IPS DF 6.9 (cell line): Measurements from ENCODE around the gene SSBP2.

ENCODE experiments used
- DNase-seq: peaks from one replicate; pipeline ENCODE4 v3.0.0-alpha.2; 2013; ENCODE audit warnings: low read depth, low spot score
- H3K27ac ChIP-seq: one replicate; pipeline ENCODE4 v1.5.1; 2013; ENCODE audit warnings: low read length, control low read depth
- H3K27me3 ChIP-seq: 2 replicates; pipeline ENCODE4 v1.6.1; 2013; ENCODE audit warnings: mild to moderate bottlenecking, low read length; ENCODE audit not compliant: control insufficient read depth, insufficient read depth
- H3K36me3 ChIP-seq: 2 replicates; pipeline ENCODE4 v1.6.1; 2013; ENCODE audit warnings: low read length; ENCODE audit not compliant: control insufficient read depth, insufficient read depth
- H3K4me1 ChIP-seq: 2 replicates; pipeline ENCODE4 v1.6.1; 2013; ENCODE audit warnings: low read length; ENCODE audit not compliant: control insufficient read depth, insufficient read depth
- H3K4me3 ChIP-seq: 2 replicates; pipeline ENCODE4 v1.5.1; 2013; ENCODE audit warnings: mild to moderate bottlenecking, low read length
- H3K9me3 ChIP-seq: 2 replicates; pipeline ENCODE4 v1.6.1; 2013; ENCODE audit warnings: low read length, inconsistent platforms; ENCODE audit not compliant: control insufficient read depth, insufficient read depth
- WGBS: extraction: QIAGEN DNeasy Blood & Tissue Kit; methylation state at CpG from one replicate; pipeline ENCODE4 v1.1.7; 2013; ENCODE audit warnings: mixed read lengths, missing lambda C conversion rate; ENCODE audit not compliant: insufficient read length, insufficient coverage; 5-methylcytosine and 5-hydroxymethylcytosine counted together

Gene SSBP2

DNA sequence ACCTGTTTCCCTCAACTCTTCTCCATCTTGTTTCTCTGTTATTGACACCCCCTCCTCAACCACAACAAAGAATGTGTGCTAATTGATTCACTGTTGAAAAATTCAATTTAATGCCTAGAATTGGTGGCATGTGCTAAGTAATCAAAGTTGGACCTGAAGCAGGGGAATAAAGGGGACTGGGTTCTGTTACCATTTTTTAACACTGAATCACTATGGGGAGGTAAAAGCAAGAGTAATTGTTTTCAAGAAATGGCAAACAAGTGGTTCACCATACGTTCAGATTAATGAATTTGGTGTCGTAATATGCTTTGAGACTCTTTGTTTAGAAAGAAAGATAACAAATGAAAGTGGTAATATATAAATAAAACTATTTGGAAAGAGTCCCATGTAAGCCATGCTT lies 17.0 kb upstream of the SSBP2 start:
- H3K36me3 ChIP-seq, result no peaks in the 10 kb centered on the region
- H3K4me1 ChIP-seq, result no peaks in the 10 kb centered on the region
- no peaks in the 10 kb centered on the region for H3K9me3 ChIP-seq
- no peak for DNase-seq
- WGBS, result no CpG with 5 or more reads among the region's 2 CpGs
- H3K27me3 ChIP-seq, result no peaks in the 10 kb centered on the region
- H3K4me3 ChIP-seq, result no peak overlapping the region
- H3K27ac ChIP-seq, result no peak overlapping the region

DNA sequence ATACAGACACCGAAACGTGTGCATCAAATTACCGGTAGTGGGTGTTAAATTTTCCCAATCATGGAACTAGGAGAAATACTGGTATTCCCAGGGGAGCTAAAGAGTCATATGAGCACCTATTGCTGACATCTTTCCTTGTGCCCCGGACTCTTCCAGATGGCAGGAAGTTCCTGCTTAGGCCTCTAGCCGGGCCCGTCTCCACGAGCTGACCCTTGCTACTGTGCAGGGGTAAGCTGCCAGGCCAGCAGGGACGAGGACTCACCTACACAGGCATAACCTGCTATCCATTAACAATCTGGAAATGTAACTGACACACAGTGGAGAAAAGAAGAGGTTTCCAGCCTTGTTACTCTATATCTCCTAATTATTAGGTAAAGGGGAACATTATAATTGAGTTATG lies 16.2 kb upstream of the SSBP2 start:
- no peak overlapping the region for H3K4me3 ChIP-seq
- H3K27ac ChIP-seq, result no peak overlapping the region
- H3K27me3 ChIP-seq, result no peaks in the 10 kb centered on the region
- H3K4me1 ChIP-seq, result no peaks in the 10 kb centered on the region
- H3K9me3 ChIP-seq, result no peaks in the 10 kb centered on the region
- no CpG with 5 or more reads among the region's 8 CpGs for WGBS
- DNase-seq, result no peak
- H3K36me3 ChIP-seq, result no peaks in the 10 kb centered on the region

DNA sequence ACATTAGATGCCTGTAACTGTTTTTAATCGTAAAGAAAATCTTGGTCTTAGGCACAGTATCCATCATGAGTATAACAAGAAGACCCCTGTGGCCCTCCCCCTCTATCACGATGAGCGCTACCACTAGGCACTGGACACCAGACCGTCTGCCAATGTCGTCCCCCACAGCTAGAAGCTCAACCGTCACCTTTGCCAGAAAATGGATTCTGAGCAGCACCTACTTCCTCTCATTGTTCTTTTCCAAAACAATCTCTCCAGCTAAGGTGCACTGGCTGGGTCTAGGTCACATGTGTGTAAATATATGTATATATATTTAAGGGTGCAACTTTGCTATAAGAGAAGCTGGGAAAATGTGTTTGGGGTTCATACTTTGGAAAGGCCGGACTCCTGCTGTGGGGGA lies 15.7 kb upstream of the SSBP2 start:
- H3K4me3 ChIP-seq, result no peak overlapping the region
- no peaks in the 10 kb centered on the region for H3K27me3 ChIP-seq
- no peaks in the 10 kb centered on the region for H3K36me3 ChIP-seq
- WGBS, result no CpG with 5 or more reads among the region's 7 CpGs
- H3K9me3 ChIP-seq, result no peaks in the 10 kb centered on the region
- no peak overlapping the region for H3K27ac ChIP-seq
- no peaks in the 10 kb centered on the region for H3K4me1 ChIP-seq
- DNase-seq, result no peak

DNA sequence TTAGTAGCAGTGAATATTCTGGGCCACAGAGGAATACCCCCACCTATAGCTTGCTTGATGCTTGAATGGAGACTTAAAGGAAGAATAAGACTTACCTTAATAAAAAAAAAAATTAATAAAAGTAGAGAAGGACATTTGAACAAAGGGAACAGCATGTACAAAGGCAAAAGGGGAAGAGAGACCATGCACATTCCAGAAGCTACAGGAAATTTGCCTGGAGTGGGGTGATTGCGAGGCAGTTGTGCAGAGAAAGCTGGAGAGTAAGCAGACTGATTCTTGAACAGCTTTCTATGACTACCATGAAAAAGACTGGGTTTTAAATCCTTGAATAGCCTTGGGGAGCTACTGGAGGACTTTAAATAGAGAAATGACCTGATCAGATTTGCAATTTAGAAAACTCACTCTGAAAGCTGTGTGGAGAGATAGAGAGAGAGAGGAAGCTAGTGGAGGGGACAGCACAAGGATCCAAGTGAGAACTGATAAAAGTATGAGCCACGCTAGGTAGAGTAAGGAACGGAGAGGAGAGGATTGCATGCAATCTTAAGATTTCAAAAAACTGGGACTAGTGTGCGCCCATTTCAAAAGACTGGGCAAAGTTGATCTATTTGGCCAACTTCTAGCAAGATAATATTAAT lies 12.5 kb upstream of the SSBP2 start:
- no peak for DNase-seq
- H3K36me3 ChIP-seq, result no peaks in the 10 kb centered on the region
- no peak overlapping the region for H3K4me3 ChIP-seq
- no CpG with 5 or more reads among the region's 4 CpGs for WGBS
- H3K9me3 ChIP-seq, result no peaks in the 10 kb centered on the region
- no peak overlapping the region for H3K27ac ChIP-seq
- H3K27me3 ChIP-seq, result no peaks in the 10 kb centered on the region
- H3K4me1 ChIP-seq, result peaks cover 1% of the 10 kb centered on the region; the same call in 1 of the 2 replicates

DNA sequence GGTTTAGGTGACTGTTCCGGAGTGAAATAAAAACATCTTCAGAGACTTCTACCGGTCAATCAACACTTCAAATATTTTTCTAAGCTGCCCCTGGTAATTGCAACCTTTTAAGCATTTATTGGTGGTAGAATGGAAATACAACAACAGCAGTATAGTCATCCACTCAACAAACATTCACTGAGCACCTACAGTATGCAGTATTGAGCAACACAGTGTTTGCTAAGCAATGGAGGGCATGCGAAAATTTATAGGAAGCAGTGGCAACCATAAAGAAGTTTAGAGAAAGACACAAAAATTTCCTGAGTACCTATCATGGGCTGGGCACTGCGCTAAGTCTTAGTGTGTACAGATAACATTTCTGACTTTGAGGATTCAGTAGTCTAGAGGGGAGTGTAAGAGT lies 12.0 kb upstream of the SSBP2 start:
- DNase-seq, result no peak

DNA sequence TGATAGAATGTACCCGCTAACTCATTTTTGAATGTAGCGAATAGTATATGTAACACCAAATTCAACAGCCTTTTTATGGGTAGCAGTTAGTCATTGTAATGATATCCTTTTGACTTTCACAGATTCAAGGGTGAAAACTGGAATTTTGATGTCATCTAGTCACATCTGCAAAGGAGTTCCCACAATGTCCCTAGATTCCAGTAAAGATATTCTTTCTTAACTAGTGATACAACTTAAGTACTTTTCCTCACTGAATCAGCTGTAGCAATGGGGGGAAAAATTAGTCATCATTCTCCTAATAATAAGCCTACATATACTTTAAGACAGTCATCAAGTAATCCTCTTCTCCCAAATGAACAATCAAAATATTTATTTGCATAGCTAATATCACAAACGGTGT lies 11.5 kb upstream of the SSBP2 start:
- no CpG with 5 or more reads among the region's 3 CpGs for WGBS
- Histone ChIP-seq H3K4me3 (no peak overlapping the region), H3K27ac (no peak overlapping the region), H3K27me3 (no peaks in the 10 kb centered on the region), H3K4me1 (peaks cover 1% of the 10 kb centered on the region; the same call in 1 of the 2 replicates), H3K36me3 (no peaks in the 10 kb centered on the region), H3K9me3 (no peaks in the 10 kb centered on the region)
- DNase-seq, result no peak

More for the DNA sequence above, 12.0 kb upstream of the SSBP2 start:
- no peaks in the 10 kb centered on the region for H3K27me3 ChIP-seq
- no peaks in the 10 kb centered on the region for H3K9me3 ChIP-seq
- no peak overlapping the region for H3K27ac ChIP-seq
- peaks cover 1% of the 10 kb centered on the region; the same call in 1 of the 2 replicates for H3K4me1 ChIP-seq
- no CpG with 5 or more reads among the region's 4 CpGs for WGBS
- no peaks in the 10 kb centered on the region for H3K36me3 ChIP-seq
- H3K4me3 ChIP-seq, result no peak overlapping the region

DNA sequence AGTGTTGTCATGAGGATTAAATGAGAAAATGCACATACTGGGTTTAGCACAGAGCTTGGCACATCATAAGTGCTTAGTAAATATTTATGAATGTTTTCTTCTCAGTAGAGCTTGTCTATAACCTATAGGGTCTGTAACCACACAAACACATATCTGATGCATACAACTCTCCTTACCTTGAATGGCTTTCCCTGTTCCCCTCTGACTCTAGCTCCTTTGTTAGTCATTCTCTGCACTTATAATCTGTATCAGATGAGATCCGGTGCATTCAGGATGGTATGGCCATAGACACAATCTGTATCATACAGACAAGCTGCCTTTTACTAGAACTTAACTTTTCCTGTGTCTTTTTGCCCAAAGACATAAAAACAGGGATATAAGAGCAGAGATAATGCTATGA lies 11.1 kb upstream of the SSBP2 start:
- no peak overlapping the region for H3K27ac ChIP-seq

DNA sequence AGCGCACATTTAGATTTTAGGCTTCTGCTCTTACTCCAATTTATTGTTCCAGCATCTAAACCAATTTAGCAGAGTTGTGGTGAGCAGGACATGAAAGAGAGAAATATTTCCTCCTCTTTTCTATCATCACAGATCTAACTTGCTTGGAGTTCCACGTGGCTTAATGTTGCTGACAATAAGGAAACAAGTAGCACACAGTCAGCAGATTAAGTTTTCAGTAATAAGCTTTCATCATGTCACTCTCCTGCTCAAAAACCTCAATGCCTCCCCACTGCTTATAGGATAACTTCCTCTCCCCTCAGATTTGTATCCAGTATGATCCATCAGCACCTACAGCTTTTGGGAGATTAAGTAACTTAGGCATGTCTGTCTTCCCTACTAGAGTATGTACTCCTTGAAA lies 10.4 kb upstream of the SSBP2 start:
- no peaks in the 10 kb centered on the region for H3K36me3 ChIP-seq
- H3K27ac ChIP-seq, result no peak overlapping the region
- H3K4me1 ChIP-seq, result peaks cover 1% of the 10 kb centered on the region; the same call in 1 of the 2 replicates
- no peak for DNase-seq
- H3K4me3 ChIP-seq, result no peak overlapping the region
- no peaks in the 10 kb centered on the region for H3K9me3 ChIP-seq
- no peaks in the 10 kb centered on the region for H3K27me3 ChIP-seq
- WGBS, result no CpG with 5 or more reads among the region's 2 CpGs

More for the DNA sequence above, 11.1 kb upstream of the SSBP2 start:
- Histone ChIP-seq H3K27me3 (no peaks in the 10 kb centered on the region), H3K4me3 (no peak overlapping the region), H3K36me3 (no peaks in the 10 kb centered on the region), H3K9me3 (no peaks in the 10 kb centered on the region), H3K4me1 (peaks cover 1% of the 10 kb centered on the region; the same call in 1 of the 2 replicates)
- DNase-seq, result no peak
- no CpG with 5 or more reads among the region's 1 CpG for WGBS

DNA sequence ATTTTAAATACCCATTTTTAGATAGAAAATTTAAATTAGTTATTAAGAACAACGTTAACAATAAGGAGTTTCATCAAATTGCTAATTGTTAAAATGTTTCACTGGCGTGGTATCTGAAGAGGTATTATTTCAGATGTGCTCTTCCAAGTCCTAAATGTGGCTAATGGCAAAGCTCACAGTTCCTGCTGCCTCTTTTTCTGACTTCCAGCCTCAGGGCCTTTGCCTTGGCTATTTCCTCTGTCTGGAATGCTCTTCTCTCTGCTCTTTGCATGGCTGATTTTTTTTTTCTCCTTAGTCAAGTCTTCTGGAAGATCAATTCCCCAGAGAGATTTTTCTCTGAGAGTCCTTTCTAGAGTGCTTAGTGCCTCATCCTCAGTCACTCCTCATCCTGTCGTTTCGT lies 9.6 kb upstream of the SSBP2 start:
- H3K9me3 ChIP-seq, result no peaks in the 10 kb centered on the region
- no peak overlapping the region for H3K4me3 ChIP-seq
- no peak for DNase-seq
- 100% methylated on average over 2 of the region's 4 CpGs for WGBS
- H3K27me3 ChIP-seq, result no peaks in the 10 kb centered on the region
- H3K27ac ChIP-seq, result no peak overlapping the region
- peaks cover 1% of the 10 kb centered on the region; the same call in 1 of the 2 replicates for H3K4me1 ChIP-seq
- no peaks in the 10 kb centered on the region for H3K36me3 ChIP-seq

DNA sequence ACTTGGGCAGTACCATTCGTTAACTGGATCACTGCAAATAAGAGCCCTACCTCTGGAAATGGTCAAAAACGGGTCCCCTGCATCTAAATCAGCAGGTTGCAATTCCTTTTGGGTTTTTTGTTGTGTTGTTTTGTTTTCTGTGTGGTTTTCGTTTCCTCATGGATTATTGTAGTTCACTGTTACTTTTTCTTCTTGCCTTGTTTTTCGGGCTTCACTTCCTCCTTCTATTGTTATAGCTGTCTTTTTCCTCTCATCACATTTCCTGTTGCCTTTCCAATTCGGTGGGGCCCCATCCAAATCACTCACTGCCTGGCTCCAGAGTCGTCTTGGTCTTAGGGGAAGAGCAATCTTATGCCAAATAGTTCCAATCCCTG lies 8.7 kb upstream of the SSBP2 start:
- Histone ChIP-seq H3K4me1 (peaks cover 1% of the 10 kb centered on the region; the same call in 1 of the 2 replicates), H3K4me3 (no peak overlapping the region), H3K27me3 (no peaks in the 10 kb centered on the region), H3K9me3 (no peaks in the 10 kb centered on the region), H3K36me3 (no peaks in the 10 kb centered on the region), H3K27ac (no peak overlapping the region)
- no CpG with 5 or more reads among the region's 6 CpGs for WGBS
- no peak for DNase-seq

DNA sequence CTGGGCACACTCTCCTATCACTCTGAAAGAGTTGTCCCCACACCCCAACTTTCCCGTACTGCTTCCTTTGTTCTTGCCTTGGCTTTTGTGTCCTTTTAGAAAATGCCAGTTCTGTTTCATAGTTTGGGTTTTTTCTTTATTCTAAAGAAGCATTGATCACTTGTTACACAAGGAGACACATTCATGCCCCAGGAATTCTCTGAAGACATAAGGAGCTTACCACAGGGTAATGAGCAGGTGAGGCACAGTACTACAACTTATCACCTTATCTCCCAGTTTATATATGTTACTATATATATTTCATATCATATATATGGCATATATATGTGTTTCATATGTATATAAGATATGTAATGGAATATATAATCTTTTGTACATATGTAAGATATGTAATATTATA lies 6.5 kb upstream of the SSBP2 start:
- no peak for DNase-seq
- no peak overlapping the region for H3K4me3 ChIP-seq
- no peaks in the 10 kb centered on the region for H3K27me3 ChIP-seq
- no peak overlapping the region for H3K27ac ChIP-seq
- peaks cover 1% of the 10 kb centered on the region; the same call in 1 of the 2 replicates for H3K4me1 ChIP-seq
- H3K36me3 ChIP-seq, result no peaks in the 10 kb centered on the region
- WGBS, result no CpG with 5 or more reads among the region's 1 CpG
- no peaks in the 10 kb centered on the region for H3K9me3 ChIP-seq
